Panc1 (cell line): ENCODE results near the gene FTSJ3. TPM values are rescaled to one million over a fixed set of nuclear protein-coding genes. Genes with fewer than 3 reads are reported as not detected.

ENCODE experiments used
- ATAC-seq: fragments of 200-7000 bp; cut with Tn5 transposase; 2 replicates; pipeline ENCODE4 v1.9.1; 2020; ENCODE audit warnings: mild to moderate bottlenecking, moderate library complexity
- BruUV-seq: library from RNA; stranded (reverse); fragments of 400-500 nt; replicated peaks from 2 replicates; lab custom pipeline; 2021; lab: Mats Ljungman, UMichigan
- CTCF ChIA-PET: fragments of 300-600 bp; sonication (Branson Sonifier 250); formaldehyde crosslinking; loops from one replicate; lab custom pipeline; 2022; ENCODE audit warnings: antibody characterized with exemption; lab: Charles Lee
- POLR2A ChIA-PET: fragments of 300-600 bp; sonication (Branson Sonifier 250); formaldehyde crosslinking; loops from one replicate; lab custom pipeline; 2022; ENCODE audit warnings: antibody characterized with exemption; lab: Charles Lee
- DNase-seq: peaks from one replicate; pipeline ENCODE4 v3.0.0-alpha.2; 2010; ENCODE audit warnings: low read depth, low spot score
- H3K27ac ChIP-seq: 2 replicates; pipeline ENCODE4 v1.5.1; 2011; ENCODE audit warnings: mild to moderate bottlenecking, low read length, inconsistent platforms
- H3K27me3 ChIP-seq: fragments of 200-500 bp; sonication (Bioruptor generic); 2 replicates; pipeline ENCODE4 v1.6.0; 2014; ENCODE audit warnings: low read length, inconsistent platforms; ENCODE audit not compliant: control insufficient read depth, insufficient read depth
- H3K36me3 ChIP-seq: fragments of 200-500 bp; sonication (Bioruptor generic); 2 replicates; pipeline ENCODE4 v1.5.1; 2014; ENCODE audit warnings: inconsistent platforms, mild to moderate bottlenecking, low read length, moderate library complexity; ENCODE audit not compliant: control insufficient read depth, insufficient read depth
- H3K4me1 ChIP-seq: 2 replicates; pipeline ENCODE4 v1.5.1; 2011; ENCODE audit warnings: inconsistent platforms, mild to moderate bottlenecking, low read length, moderate library complexity; ENCODE audit not compliant: control insufficient read depth, insufficient read depth
- H3K4me3 ChIP-seq, 2 experiments: 2 replicates each; pipeline ENCODE4 v1.5.1; 2011 to 2012; ENCODE audit warnings: low read depth in 2 of 2, low read length in 2 of 2, mild to moderate bottlenecking in 2 of 2, inconsistent platforms in 1 of 2, moderate library complexity in 1 of 2
- H3K9me3 ChIP-seq: fragments of 200-500 bp; sonication (Bioruptor generic); 2 replicates; pipeline ENCODE4 v1.5.1; 2014; ENCODE audit warnings: low read depth, mild to moderate bottlenecking, inconsistent platforms, low read length, moderate library complexity; ENCODE audit not compliant: control insufficient read depth, insufficient read depth
- CTCF ChIP-seq: fragments of 450-650 bp; IDR thresholded peaks from 2 replicates; pipeline ENCODE4 v1.5.1; 2017; ENCODE audit warnings: mild to moderate bottlenecking
- POLR2AphosphoS5 ChIP-seq: IDR thresholded peaks from 2 replicates; pipeline ENCODE4 v1.6.1; 2012; ENCODE audit warnings: mild to moderate bottlenecking, low read depth, low read length, moderate library complexity
- REST ChIP-seq, 2 experiments: IDR thresholded peaks; 2 replicates each; pipeline ENCODE4 v1.6.1; 2011 to 2012; ENCODE audit warnings: low read depth in 2 of 2, control low read depth in 1 of 2, low read length in 1 of 2, mild to moderate bottlenecking in 1 of 2, moderate library complexity in 1 of 2; ENCODE audit not compliant: insufficient read depth in 1 of 2
- SIN3A ChIP-seq: IDR thresholded peaks from 2 replicates; pipeline ENCODE4 v1.6.1; 2012; ENCODE audit warnings: low read depth, mild to moderate bottlenecking, low read length, moderate library complexity, borderline replicate concordance; ENCODE audit not compliant: insufficient read depth
- TCF7L2 ChIP-seq: IDR thresholded peaks from 2 replicates; pipeline ENCODE4 v1.6.1; 2011; ENCODE audit warnings: mild to moderate bottlenecking, low read depth, low read length, inconsistent platforms
- in situ Hi-C: cut with HindIII; loops from 2 replicates; pipeline ENCODE4 v1.10.0; 2016; ENCODE audit warnings: low sequenced_read_pairs, low pct_unique_long_range_greater_than_20kb
- intact Hi-C: fragments of 100-400 bp; cut with micrococcal nuclease; formaldehyde crosslinking; loops from one replicate; pipeline ENCODE4 v1.10.0; 2022; ENCODE audit not compliant: unreplicated experiment
- total RNA-seq: library from RNA; stranded (reverse); gene quantifications from one replicate; pipeline ENCODE4 v1.2.1, GENCODE V29; 2021; ENCODE audit not compliant: unreplicated experiment

The FTSJ3 gene
- total RNA-seq, 1 experiment from 2014 or later: 41.3 TPM

- intact Hi-C loops (no loop called here), in situ Hi-C loops (no loop called here)
- ATAC-seq (no peak), DNase-seq (no peak)
- TF ChIP-seq SIN3A (no peak), TCF7L2 (no peak), CTCF (no peak), POLR2AphosphoS5 (no peak), REST (IDR thresholded peaks at IDR 0.05; ENCODE audit: insufficient read depth in 1 of 2, low read depth in 2 of 2, low read length in 1 of 2) (no peak)
- H3K9me3 ChIP-seq: no peaks in the 10 kb centered on the region
- H3K36me3 ChIP-seq: peaks cover 23% of the 10 kb centered on the region
- ChIA-PET CTCF (no interaction called here), POLR2A (interaction anchor here (0.6 to 1.1 kb wide), 3 partner anchors 23 to 340 kb away, joined by 3 to 7 read pairs (median 3); no protein-coding TSS in a partner anchor)
- peak overlapping the region; percentile 96 to 97 for H3K4me3 ChIP-seq
- no peaks in the 10 kb centered on the region for H3K27me3 ChIP-seq
- peaks cover 6% of the 10 kb centered on the region for H3K4me1 ChIP-seq
- TSS peak; percentile 93 for BruUV-seq
- peak overlapping the region; percentile 96 for H3K27ac ChIP-seq
Observed at GRCh38 chr17:63772801-63773271, 54.6 kb downstream of the FTSJ3 start.

Other genes starting within 250 kb of the FTSJ3 start
- gene TACO1, start 226.8 kb downstream of the FTSJ3 start, total RNA-seq: 17.9 TPM
- 22.3 TPM for gene MAP3K3, start 205.2 kb downstream of the FTSJ3 start, total RNA-seq
- gene LIMD2, start 127.5 kb downstream of the FTSJ3 start, total RNA-seq: 15.3 TPM
- 26.0 TPM for gene STRADA, start 85.9 kb downstream of the FTSJ3 start, total RNA-seq
- 64.8 TPM for gene CCDC47, start 54.1 kb downstream of the FTSJ3 start, total RNA-seq
- gene DDX42, start 53.5 kb downstream of the FTSJ3 start, total RNA-seq: 89.6 TPM
- 145 TPM for gene PSMC5, start 232 bp downstream of the FTSJ3 start, total RNA-seq
- 59.4 TPM for gene SMARCD2, start 15.0 kb upstream of the FTSJ3 start, total RNA-seq
- gene CSH2, start 46.0 kb upstream of the FTSJ3 start, total RNA-seq: not detected
- not detected for gene GH2, start 54.3 kb upstream of the FTSJ3 start, total RNA-seq
- not detected for gene CSH1, start 68.9 kb upstream of the FTSJ3 start, total RNA-seq
- not detected for gene CSHL1, start 83.6 kb upstream of the FTSJ3 start, total RNA-seq
- gene GH1, start 91.2 kb upstream of the FTSJ3 start, total RNA-seq: not detected
- gene CD79B, start 104.7 kb upstream of the FTSJ3 start, total RNA-seq: not detected
- gene SCN4A, start 145.3 kb upstream of the FTSJ3 start, total RNA-seq: 0.03 TPM
- gene PRR29, start 170.7 kb upstream of the FTSJ3 start, total RNA-seq: 0.10 TPM
- 0.33 TPM for gene ICAM2, start 193.0 kb upstream of the FTSJ3 start, total RNA-seq